HepG2 (cell line): ENCODE data around the gene MCOLN3. TPM values are rescaled to one million over a fixed set of nuclear protein-coding genes. Genes with fewer than 3 reads are reported as not detected.

Experiments
- ERF ChIP-seq: IDR thresholded peaks from 2 replicates; pipeline ENCODE4 v1.6.1; 2018; ENCODE audit warnings: missing biosample characterization, missing genetic modification reagents
- IKZF1 ChIP-seq: fragments of 450-650 bp; IDR thresholded peaks from 2 replicates; pipeline ENCODE4 v1.7.1; 2016
- SMARCC2 ChIP-seq: fragments of 450-650 bp; IDR thresholded peaks from 2 replicates; pipeline ENCODE4 v1.6.1; 2017; ENCODE audit warnings: antibody characterized with exemption, mild to moderate bottlenecking
- ZC3H4 ChIP-seq: sonication (generic); formaldehyde crosslinking; IDR thresholded peaks from 2 replicates; pipeline ENCODE4 v1.4.0; 2020; ENCODE audit warnings: missing genetic modification reagents, borderline replicate concordance
- ZNF225 ChIP-seq: sonication (generic); formaldehyde crosslinking; IDR thresholded peaks from 2 replicates; pipeline ENCODE4 v1.4.0; 2020; ENCODE audit warnings: mild to moderate bottlenecking, missing genetic modification reagents
- ZNF879 ChIP-seq: sonication (generic); formaldehyde crosslinking; IDR thresholded peaks from 2 replicates; pipeline ENCODE4 v1.8.1; 2023; ENCODE audit warnings: missing genetic modification reagents
- polyA plus RNA-seq, 8 experiments: library from polyadenylated mRNA; depleted of rRNA in 3 of 8; stranded (reverse) in 7 of 8; unstranded in 1 of 8; fragments of >200 nt; fragmentation: Illumina TruSeq in 4 of 8; extraction: Trizol in 4 of 8; gene quantifications; 2 replicates each; pipeline versions ENCODE4 v1.2.1 to v1.2.3, GENCODE V29; 2011 to 2016; ENCODE audit warnings: low read depth in 4 of 8, missing spikeins in 1 of 8, mixed read lengths in 1 of 8; ENCODE audit not compliant: insufficient read depth in 1 of 8
- total RNA-seq, 5 experiments: library from RNA; depleted of rRNA; stranded (reverse); fragments of >200 nt; fragmentation: Illumina TruSeq; extraction: Trizol; gene quantifications; 2 replicates each; pipeline ENCODE4 v1.2.3, GENCODE V29; 2016; ENCODE audit warnings: low read depth in 1 of 5
- TF ChIP-seq, protein P1 (sequence below): IDR thresholded peaks from 2 replicates; pipeline ENCODE4 v1.6.1; 2016; ENCODE audit warnings: missing compliant biosample characterization, missing genetic modification reagents, borderline replicate concordance
- TF ChIP-seq, protein P2 (sequence below): sonication (generic); formaldehyde crosslinking; IDR thresholded peaks from 2 replicates; pipeline ENCODE4 v1.5.0; 2020; ENCODE audit warnings: mild to moderate bottlenecking, low read depth, missing genetic modification reagents, borderline replicate concordance
- TF ChIP-seq, protein P3 (sequence below): sonication (generic); formaldehyde crosslinking; IDR thresholded peaks from 2 replicates; pipeline ENCODE4 v1.5.1; 2020; ENCODE audit warnings: mild to moderate bottlenecking, moderate library complexity, missing genetic modification reagents
- TF ChIP-seq, protein P4 (sequence below): sonication (generic); formaldehyde crosslinking; IDR thresholded peaks from 2 replicates; pipeline ENCODE4 v1.4.0; 2020; ENCODE audit warnings: missing genetic modification reagents
- TF ChIP-seq, protein P5 (sequence below): sonication (generic); formaldehyde crosslinking; IDR thresholded peaks from 2 replicates; pipeline ENCODE4 v1.5.1; 2020; ENCODE audit warnings: missing genetic modification reagents, mild to moderate bottlenecking, borderline replicate concordance

MCOLN3 gene
- total and polyA plus RNA-seq, 2 of the 13 experiments (the other 11 are each of a cell fraction or from before 2014, with no cell fraction given), result 0.04 TPM

DNA sequence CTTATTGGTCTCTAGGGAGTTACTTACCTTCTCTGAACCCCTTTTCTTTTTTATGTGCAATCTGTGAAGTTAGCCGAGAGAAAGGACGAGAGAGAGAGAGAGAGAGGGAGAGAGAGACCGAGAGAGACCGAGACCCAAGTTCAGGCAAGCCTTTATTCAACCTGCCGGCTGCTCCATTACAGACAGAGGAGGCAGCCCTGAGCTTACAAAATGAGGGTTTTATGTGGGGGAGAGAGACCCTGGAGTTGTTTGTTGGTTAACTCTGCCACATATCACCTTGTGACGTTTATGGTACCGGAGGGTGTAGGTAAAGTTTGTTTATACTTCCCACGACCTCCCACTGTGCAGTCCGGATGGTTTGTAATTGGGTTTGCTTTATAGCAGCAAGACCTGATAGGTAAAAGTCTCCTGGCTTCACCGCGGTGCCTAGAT is 1.5 kb upstream of the MCOLN3 start (continued):
- TF ChIP-seq ERF (CRISPR knock-in tag) (no peak), IKZF1 (no peak), SMARCC2 (no peak), ZNF879 (CRISPR knock-in tag) (no peak), ZNF225 (CRISPR knock-in tag) (no peak), ZC3H4 (CRISPR knock-in tag) (no peak)
- TF ChIP-seq, protein P1, sequence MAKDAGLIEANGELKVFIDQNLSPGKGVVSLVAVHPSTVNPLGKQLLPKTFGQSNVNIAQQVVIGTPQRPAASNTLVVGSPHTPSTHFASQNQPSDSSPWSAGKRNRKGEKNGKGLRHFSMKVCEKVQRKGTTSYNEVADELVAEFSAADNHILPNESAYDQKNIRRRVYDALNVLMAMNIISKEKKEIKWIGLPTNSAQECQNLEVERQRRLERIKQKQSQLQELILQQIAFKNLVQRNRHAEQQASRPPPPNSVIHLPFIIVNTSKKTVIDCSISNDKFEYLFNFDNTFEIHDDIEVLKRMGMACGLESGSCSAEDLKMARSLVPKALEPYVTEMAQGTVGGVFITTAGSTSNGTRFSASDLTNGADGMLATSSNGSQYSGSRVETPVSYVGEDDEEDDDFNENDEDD (CRISPR knock-in tag), result no peak
- TF ChIP-seq, protein P2, sequence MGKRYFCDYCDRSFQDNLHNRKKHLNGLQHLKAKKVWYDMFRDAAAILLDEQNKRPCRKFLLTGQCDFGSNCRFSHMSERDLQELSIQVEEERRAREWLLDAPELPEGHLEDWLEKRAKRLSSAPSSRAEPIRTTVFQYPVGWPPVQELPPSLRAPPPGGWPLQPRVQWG, result no peak
- TF ChIP-seq, protein P3, sequence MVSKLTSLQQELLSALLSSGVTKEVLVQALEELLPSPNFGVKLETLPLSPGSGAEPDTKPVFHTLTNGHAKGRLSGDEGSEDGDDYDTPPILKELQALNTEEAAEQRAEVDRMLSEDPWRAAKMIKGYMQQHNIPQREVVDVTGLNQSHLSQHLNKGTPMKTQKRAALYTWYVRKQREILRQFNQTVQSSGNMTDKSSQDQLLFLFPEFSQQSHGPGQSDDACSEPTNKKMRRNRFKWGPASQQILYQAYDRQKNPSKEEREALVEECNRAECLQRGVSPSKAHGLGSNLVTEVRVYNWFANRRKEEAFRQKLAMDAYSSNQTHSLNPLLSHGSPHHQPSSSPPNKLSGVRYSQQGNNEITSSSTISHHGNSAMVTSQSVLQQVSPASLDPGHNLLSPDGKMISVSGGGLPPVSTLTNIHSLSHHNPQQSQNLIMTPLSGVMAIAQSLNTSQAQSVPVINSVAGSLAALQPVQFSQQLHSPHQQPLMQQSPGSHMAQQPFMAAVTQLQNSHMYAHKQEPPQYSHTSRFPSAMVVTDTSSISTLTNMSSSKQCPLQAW (CRISPR knock-in tag), result no peak
- TF ChIP-seq, protein P4, sequence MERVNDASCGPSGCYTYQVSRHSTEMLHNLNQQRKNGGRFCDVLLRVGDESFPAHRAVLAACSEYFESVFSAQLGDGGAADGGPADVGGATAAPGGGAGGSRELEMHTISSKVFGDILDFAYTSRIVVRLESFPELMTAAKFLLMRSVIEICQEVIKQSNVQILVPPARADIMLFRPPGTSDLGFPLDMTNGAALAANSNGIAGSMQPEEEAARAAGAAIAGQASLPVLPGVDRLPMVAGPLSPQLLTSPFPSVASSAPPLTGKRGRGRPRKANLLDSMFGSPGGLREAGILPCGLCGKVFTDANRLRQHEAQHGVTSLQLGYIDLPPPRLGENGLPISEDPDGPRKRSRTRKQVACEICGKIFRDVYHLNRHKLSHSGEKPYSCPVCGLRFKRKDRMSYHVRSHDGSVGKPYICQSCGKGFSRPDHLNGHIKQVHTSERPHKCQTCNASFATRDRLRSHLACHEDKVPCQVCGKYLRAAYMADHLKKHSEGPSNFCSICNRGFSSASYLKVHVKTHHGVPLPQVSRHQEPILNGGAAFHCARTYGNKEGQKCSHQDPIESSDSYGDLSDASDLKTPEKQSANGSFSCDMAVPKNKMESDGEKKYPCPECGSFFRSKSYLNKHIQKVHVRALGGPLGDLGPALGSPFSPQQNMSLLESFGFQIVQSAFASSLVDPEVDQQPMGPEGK (CRISPR knock-in tag), result no peak
- TF ChIP-seq, protein P5, sequence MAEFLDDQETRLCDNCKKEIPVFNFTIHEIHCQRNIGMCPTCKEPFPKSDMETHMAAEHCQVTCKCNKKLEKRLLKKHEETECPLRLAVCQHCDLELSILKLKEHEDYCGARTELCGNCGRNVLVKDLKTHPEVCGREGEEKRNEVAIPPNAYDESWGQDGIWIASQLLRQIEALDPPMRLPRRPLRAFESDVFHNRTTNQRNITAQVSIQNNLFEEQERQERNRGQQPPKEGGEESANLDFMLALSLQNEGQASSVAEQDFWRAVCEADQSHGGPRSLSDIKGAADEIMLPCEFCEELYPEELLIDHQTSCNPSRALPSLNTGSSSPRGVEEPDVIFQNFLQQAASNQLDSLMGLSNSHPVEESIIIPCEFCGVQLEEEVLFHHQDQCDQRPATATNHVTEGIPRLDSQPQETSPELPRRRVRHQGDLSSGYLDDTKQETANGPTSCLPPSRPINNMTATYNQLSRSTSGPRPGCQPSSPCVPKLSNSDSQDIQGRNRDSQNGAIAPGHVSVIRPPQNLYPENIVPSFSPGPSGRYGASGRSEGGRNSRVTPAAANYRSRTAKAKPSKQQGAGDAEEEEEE, result no peak
- TF ChIP-seq, all 625 proteins: peak for 0
